Esophagus muscularis mucosa (tissue), 4 donors: ENCODE measurements around the gene OR2T27.

ENCODE experiments used
- EP300 ChIP-seq: sonication (generic); formaldehyde crosslinking; IDR thresholded peaks from one replicate; pipeline ENCODE4 v1.6.1; 2017; ENCODE audit warnings: antibody characterized with exemption
- POLR2A ChIP-seq: fragments of 450-650 bp; IDR thresholded peaks from one replicate; pipeline ENCODE4 v1.6.1; 2017; ENCODE audit warnings: antibody characterized with exemption, moderate library complexity, mild to moderate bottlenecking, low read depth
- POLR2AphosphoS5 ChIP-seq, 2 donors: sonication (generic); formaldehyde crosslinking; IDR thresholded peaks; one replicate each; pipeline ENCODE4 v1.6.1; 2017; ENCODE audit warnings: antibody characterized with exemption in 2 of 2
- TF ChIP-seq, protein P1 (sequence below), 3 experiments: fragments of 200-600 bp in 2 of 3; fragments of 450-650 bp in 1 of 3; sonication (generic) in 2 of 3; IDR thresholded peaks; one replicate each; pipeline ENCODE4 v1.5.1; 2017 to 2019; ENCODE audit warnings: antibody characterized with exemption in 3 of 3, mild to moderate bottlenecking in 2 of 3, moderate library complexity in 1 of 3

- TF ChIP-seq, protein P1, sequence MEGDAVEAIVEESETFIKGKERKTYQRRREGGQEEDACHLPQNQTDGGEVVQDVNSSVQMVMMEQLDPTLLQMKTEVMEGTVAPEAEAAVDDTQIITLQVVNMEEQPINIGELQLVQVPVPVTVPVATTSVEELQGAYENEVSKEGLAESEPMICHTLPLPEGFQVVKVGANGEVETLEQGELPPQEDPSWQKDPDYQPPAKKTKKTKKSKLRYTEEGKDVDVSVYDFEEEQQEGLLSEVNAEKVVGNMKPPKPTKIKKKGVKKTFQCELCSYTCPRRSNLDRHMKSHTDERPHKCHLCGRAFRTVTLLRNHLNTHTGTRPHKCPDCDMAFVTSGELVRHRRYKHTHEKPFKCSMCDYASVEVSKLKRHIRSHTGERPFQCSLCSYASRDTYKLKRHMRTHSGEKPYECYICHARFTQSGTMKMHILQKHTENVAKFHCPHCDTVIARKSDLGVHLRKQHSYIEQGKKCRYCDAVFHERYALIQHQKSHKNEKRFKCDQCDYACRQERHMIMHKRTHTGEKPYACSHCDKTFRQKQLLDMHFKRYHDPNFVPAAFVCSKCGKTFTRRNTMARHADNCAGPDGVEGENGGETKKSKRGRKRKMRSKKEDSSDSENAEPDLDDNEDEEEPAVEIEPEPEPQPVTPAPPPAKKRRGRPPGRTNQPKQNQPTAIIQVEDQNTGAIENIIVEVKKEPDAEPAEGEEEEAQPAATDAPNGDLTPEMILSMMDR (IDR thresholded peaks at IDR 0.05) = no peak
- TF ChIP-seq POLR2A = no peak
- TF ChIP-seq POLR2AphosphoS5 (IDR thresholded peaks at IDR 0.05) = no peak
- TF ChIP-seq EP300 = no peak
These were observed 43.4 kb downstream of the OR2T27 start for GRCh38 chr1:248611883-248612414.
